GM06990 (cell line): Measurements from ENCODE around the gene CMKLR1.

Source experiments
- DNase-seq: peaks from one replicate; pipeline ENCODE4 v3.0.0-alpha.2; 2011; ENCODE audit not compliant: insufficient read length; ENCODE audit errors: extremely low read depth
- H3K27me3 ChIP-seq: replicated peaks from 2 replicates; pipeline ENCODE4 v1.6.0; 2011; ENCODE audit warnings: low read length; ENCODE audit not compliant: control insufficient read depth, insufficient read depth
- H3K36me3 ChIP-seq: 2 replicates; pipeline ENCODE4 v1.5.1; 2011; ENCODE audit warnings: low read length; ENCODE audit not compliant: control insufficient read depth, insufficient read depth
- H3K4me3 ChIP-seq: replicated peaks from 2 replicates; pipeline ENCODE4 v1.5.1; 2011; ENCODE audit warnings: low read depth, mild to moderate bottlenecking, control low read depth, low read length
- CTCF ChIP-seq: IDR thresholded peaks from 2 replicates; pipeline ENCODE4 v1.5.1; 2011; ENCODE audit warnings: low read length, control low read depth, mild to moderate bottlenecking, inconsistent platforms; ENCODE audit not compliant: insufficient read depth, poor library complexity, severe bottlenecking

CMKLR1 gene

GRCh38 chr12:108356835-108357806, 18.0 kb upstream of the CMKLR1 start:
- H3K4me3 ChIP-seq = no peak overlapping the region
- no peak for DNase-seq
- H3K36me3 ChIP-seq = no peaks in the 10 kb centered on the region
- H3K27me3 ChIP-seq = no peaks in the 10 kb centered on the region
- TF ChIP-seq CTCF = no peak

- Histone ChIP-seq H3K36me3 (no peaks in the 10 kb centered on the region), H3K27me3 (no peaks in the 10 kb centered on the region), H3K4me3 (no peak overlapping the region)
- no peak for DNase-seq
- TF ChIP-seq CTCF = no peak
These were observed 16.0 kb upstream of the CMKLR1 start for GRCh38 chr12:108355069-108355468.

GRCh38 chr12:108352591-108352990, 13.5 kb upstream of the CMKLR1 start:
- H3K4me3 ChIP-seq = no peak overlapping the region
- no peaks in the 10 kb centered on the region for H3K27me3 ChIP-seq
- TF ChIP-seq CTCF = no peak
- no peak for DNase-seq
- no peaks in the 10 kb centered on the region for H3K36me3 ChIP-seq

GRCh38 chr12:108350511-108350910, 11.4 kb upstream of the CMKLR1 start:
- Histone ChIP-seq H3K27me3 (no peaks in the 10 kb centered on the region), H3K36me3 (no peaks in the 10 kb centered on the region), H3K4me3 (no peak overlapping the region)
- no peak for DNase-seq
- no peak for TF ChIP-seq CTCF

GRCh38 chr12:108349278-108349688, 10.2 kb upstream of the CMKLR1 start:
- Histone ChIP-seq H3K36me3 (no peaks in the 10 kb centered on the region), H3K27me3 (no peaks in the 10 kb centered on the region), H3K4me3 (no peak overlapping the region)
- no peak for TF ChIP-seq CTCF
- DNase-seq = no peak
